ENCODE measurements around the gene EPHA4.

Gene EPHA4

GRCh38 chr2:221567231-221567760, 4.8 kb downstream of the EPHA4 start:
- H3K4me3 ChIP-seq (ENCODE audit: low read depth in 1 of 5, low read length in 5 of 5), result no peak overlapping the region
- H3K27ac ChIP-seq (ENCODE audit: low read depth, low read length), result no peak overlapping the region
- H3K4me1 ChIP-seq (ENCODE audit: control insufficient read depth in 5 of 5, insufficient read depth in 5 of 5, low read length in 5 of 5), result peaks cover 0 to 34% (median 23%) of the 10 kb centered on the region in 5 donors

GRCh38 chr2:221563270-221563985, 8.7 kb downstream of the EPHA4 start:
- no peaks in the 10 kb centered on the region for H3K27me3 ChIP-seq (ENCODE audit: control insufficient read depth in 5 of 5, insufficient read depth in 4 of 5, low read length in 5 of 5)
- H3K9me3 ChIP-seq (ENCODE audit: control insufficient read depth in 5 of 5, low read length in 5 of 5), result no peaks in the 10 kb centered on the region
- H3K4me1 ChIP-seq (ENCODE audit: control insufficient read depth in 5 of 5, insufficient read depth in 5 of 5, low read length in 5 of 5), result peaks cover 0 to 16% (median 3%) of the 10 kb centered on the region in 5 donors
- H3K36me3 ChIP-seq (ENCODE audit: control insufficient read depth in 5 of 5, insufficient read depth in 5 of 5, low read length in 5 of 5), result peaks cover 0 to 6% (median 0%) of the 10 kb centered on the region in 5 donors
- no peak overlapping the region for H3K4me3 ChIP-seq (ENCODE audit: low read depth in 1 of 5, low read length in 5 of 5)
- H3K9ac ChIP-seq (ENCODE audit: low read length in 5 of 5), result no peak overlapping the region
- H3K27ac ChIP-seq (ENCODE audit: low read depth, low read length), result no peak overlapping the region

More at GRCh38 chr2:221567231-221567760, 4.8 kb downstream of the EPHA4 start:
- peaks cover 2 to 7% (median 3%) of the 10 kb centered on the region in 5 donors for H3K27me3 ChIP-seq (ENCODE audit: control insufficient read depth in 5 of 5, insufficient read depth in 4 of 5, low read length in 5 of 5)
- H3K9me3 ChIP-seq (ENCODE audit: control insufficient read depth in 5 of 5, low read length in 5 of 5), result no peaks in the 10 kb centered on the region
- peaks cover 0 to 6% (median 0%) of the 10 kb centered on the region in 5 donors for H3K36me3 ChIP-seq (ENCODE audit: control insufficient read depth in 5 of 5, insufficient read depth in 5 of 5, low read length in 5 of 5)
- H3K9ac ChIP-seq (ENCODE audit: low read length in 5 of 5), result no peak overlapping the region

- H3K4me3 ChIP-seq (ENCODE audit: low read depth in 1 of 5, low read length in 5 of 5), result no peak overlapping the region
- peaks cover 0 to 6% (median 0%) of the 10 kb centered on the region in 5 donors for H3K36me3 ChIP-seq (ENCODE audit: control insufficient read depth in 5 of 5, insufficient read depth in 5 of 5, low read length in 5 of 5)
- H3K9me3 ChIP-seq (ENCODE audit: control insufficient read depth in 5 of 5, low read length in 5 of 5), result no peaks in the 10 kb centered on the region
- peaks cover 0 to 13% (median 0%) of the 10 kb centered on the region in 5 donors for H3K4me1 ChIP-seq (ENCODE audit: control insufficient read depth in 5 of 5, insufficient read depth in 5 of 5, low read length in 5 of 5)
- H3K27me3 ChIP-seq (ENCODE audit: control insufficient read depth in 5 of 5, insufficient read depth in 4 of 5, low read length in 5 of 5), result no peaks in the 10 kb centered on the region
- no peak overlapping the region for H3K9ac ChIP-seq (ENCODE audit: low read length in 5 of 5)
- H3K27ac ChIP-seq (ENCODE audit: low read depth, low read length), result no peak overlapping the region
Measured at GRCh38 chr2:221562226-221562625, 9.9 kb downstream of the EPHA4 start.

- H3K4me1 ChIP-seq (ENCODE audit: control insufficient read depth in 5 of 5, insufficient read depth in 5 of 5, low read length in 5 of 5), result peaks cover 0 to 10% (median 0%) of the 10 kb centered on the region in 5 donors
- no peak overlapping the region for H3K27ac ChIP-seq (ENCODE audit: low read depth, low read length)
- H3K4me3 ChIP-seq (ENCODE audit: low read depth in 1 of 5, low read length in 5 of 5), result no peak overlapping the region
- H3K9me3 ChIP-seq (ENCODE audit: control insufficient read depth in 5 of 5, low read length in 5 of 5), result no peaks in the 10 kb centered on the region
- H3K36me3 ChIP-seq (ENCODE audit: control insufficient read depth in 5 of 5, insufficient read depth in 5 of 5, low read length in 5 of 5), result peaks cover 0 to 6% (median 0%) of the 10 kb centered on the region in 5 donors
- no peak overlapping the region for H3K9ac ChIP-seq (ENCODE audit: low read length in 5 of 5)
- no peaks in the 10 kb centered on the region for H3K27me3 ChIP-seq (ENCODE audit: control insufficient read depth in 5 of 5, insufficient read depth in 4 of 5, low read length in 5 of 5)
Measured at GRCh38 chr2:221561770-221562169, 10.3 kb downstream of the EPHA4 start.

- H3K27me3 ChIP-seq (ENCODE audit: control insufficient read depth in 5 of 5, insufficient read depth in 4 of 5, low read length in 5 of 5), result no peaks in the 10 kb centered on the region
- no peaks in the 10 kb centered on the region for H3K9me3 ChIP-seq (ENCODE audit: control insufficient read depth in 5 of 5, low read length in 5 of 5)
- H3K9ac ChIP-seq (ENCODE audit: low read length in 5 of 5), result no peak overlapping the region
- H3K4me1 ChIP-seq (ENCODE audit: control insufficient read depth in 5 of 5, insufficient read depth in 5 of 5, low read length in 5 of 5), result peaks cover 0 to 17% (median 5%) of the 10 kb centered on the region in 5 donors
- peaks cover 0 to 6% (median 0%) of the 10 kb centered on the region in 5 donors for H3K36me3 ChIP-seq (ENCODE audit: control insufficient read depth in 5 of 5, insufficient read depth in 5 of 5, low read length in 5 of 5)
- no peak overlapping the region for H3K27ac ChIP-seq (ENCODE audit: low read depth, low read length)
- H3K4me3 ChIP-seq (ENCODE audit: low read depth in 1 of 5, low read length in 5 of 5), result no peak overlapping the region
Measured at GRCh38 chr2:221559991-221560390, 12.1 kb downstream of the EPHA4 start.

GRCh38 chr2:221558107-221558506, 14.0 kb downstream of the EPHA4 start:
- Histone ChIP-seq H3K4me3 (ENCODE audit: low read depth in 1 of 5, low read length in 5 of 5) (no peak overlapping the region), H3K9ac (ENCODE audit: low read length in 5 of 5) (no peak overlapping the region), H3K9me3 (ENCODE audit: control insufficient read depth in 5 of 5, low read length in 5 of 5) (no peaks in the 10 kb centered on the region), H3K36me3 (ENCODE audit: control insufficient read depth in 5 of 5, insufficient read depth in 5 of 5, low read length in 5 of 5) (peaks cover 0 to under 1% (median 0%) of the 10 kb centered on the region in 5 donors), H3K27me3 (ENCODE audit: control insufficient read depth in 5 of 5, insufficient read depth in 4 of 5, low read length in 5 of 5) (no peaks in the 10 kb centered on the region), H3K27ac (ENCODE audit: low read depth, low read length) (no peak overlapping the region), H3K4me1 (ENCODE audit: control insufficient read depth in 5 of 5, insufficient read depth in 5 of 5, low read length in 5 of 5) (peaks cover 0 to 13% (median 11%) of the 10 kb centered on the region in 5 donors)

- no peaks in the 10 kb centered on the region for H3K36me3 ChIP-seq (ENCODE audit: control insufficient read depth in 5 of 5, insufficient read depth in 5 of 5, low read length in 5 of 5)
- no peaks in the 10 kb centered on the region for H3K9me3 ChIP-seq (ENCODE audit: control insufficient read depth in 5 of 5, low read length in 5 of 5)
- H3K9ac ChIP-seq (ENCODE audit: low read length in 5 of 5), result no peak overlapping the region
- H3K27me3 ChIP-seq (ENCODE audit: control insufficient read depth in 5 of 5, insufficient read depth in 4 of 5, low read length in 5 of 5), result no peaks in the 10 kb centered on the region
- H3K4me1 ChIP-seq (ENCODE audit: control insufficient read depth in 5 of 5, insufficient read depth in 5 of 5, low read length in 5 of 5), result peaks cover 0 to 13% (median 11%) of the 10 kb centered on the region in 5 donors
- H3K27ac ChIP-seq (ENCODE audit: low read depth, low read length), result no peak overlapping the region
- H3K4me3 ChIP-seq (ENCODE audit: low read depth in 1 of 5, low read length in 5 of 5), result peak overlapping the region in 1 of 5 donors; percentile 3
Measured at GRCh38 chr2:221555494-221555846, 16.6 kb downstream of the EPHA4 start.

- Histone ChIP-seq H3K4me3 (ENCODE audit: low read depth in 1 of 5, low read length in 5 of 5) (peak overlapping the region in 1 of 5 donors; percentile 3), H3K9me3 (ENCODE audit: control insufficient read depth in 5 of 5, low read length in 5 of 5) (no peaks in the 10 kb centered on the region), H3K9ac (ENCODE audit: low read length in 5 of 5) (peak overlapping the region in 1 of 5 donors; percentile 24), H3K27ac (ENCODE audit: low read depth, low read length) (no peak overlapping the region), H3K27me3 (ENCODE audit: control insufficient read depth in 5 of 5, insufficient read depth in 4 of 5, low read length in 5 of 5) (no peaks in the 10 kb centered on the region), H3K4me1 (ENCODE audit: control insufficient read depth in 5 of 5, insufficient read depth in 5 of 5, low read length in 5 of 5) (peaks cover 0 to 12% (median 11%) of the 10 kb centered on the region in 5 donors), H3K36me3 (ENCODE audit: control insufficient read depth in 5 of 5, insufficient read depth in 5 of 5, low read length in 5 of 5) (no peaks in the 10 kb centered on the region)
Measured at GRCh38 chr2:221554769-221555493, 17.2 kb downstream of the EPHA4 start.

GRCh38 chr2:221553333-221553732, 18.8 kb downstream of the EPHA4 start:
- Histone ChIP-seq H3K9me3 (ENCODE audit: control insufficient read depth in 5 of 5, low read length in 5 of 5) (no peaks in the 10 kb centered on the region), H3K27me3 (ENCODE audit: control insufficient read depth in 5 of 5, insufficient read depth in 4 of 5, low read length in 5 of 5) (no peaks in the 10 kb centered on the region), H3K4me3 (ENCODE audit: low read depth in 1 of 5, low read length in 5 of 5) (no peak overlapping the region), H3K9ac (ENCODE audit: low read length in 5 of 5) (no peak overlapping the region), H3K4me1 (ENCODE audit: control insufficient read depth in 5 of 5, insufficient read depth in 5 of 5, low read length in 5 of 5) (peaks cover 0 to 12% (median 11%) of the 10 kb centered on the region in 5 donors), H3K36me3 (ENCODE audit: control insufficient read depth in 5 of 5, insufficient read depth in 5 of 5, low read length in 5 of 5) (no peaks in the 10 kb centered on the region), H3K27ac (ENCODE audit: low read depth, low read length) (no peak overlapping the region)

- Histone ChIP-seq H3K4me1 (ENCODE audit: control insufficient read depth in 5 of 5, insufficient read depth in 5 of 5, low read length in 5 of 5) (peaks cover 0 to 12% (median 11%) of the 10 kb centered on the region in 5 donors), H3K27ac (ENCODE audit: low read depth, low read length) (no peak overlapping the region), H3K9ac (ENCODE audit: low read length in 5 of 5) (no peak overlapping the region), H3K36me3 (ENCODE audit: control insufficient read depth in 5 of 5, insufficient read depth in 5 of 5, low read length in 5 of 5) (no peaks in the 10 kb centered on the region), H3K4me3 (ENCODE audit: low read depth in 1 of 5, low read length in 5 of 5) (no peak overlapping the region), H3K9me3 (ENCODE audit: control insufficient read depth in 5 of 5, low read length in 5 of 5) (no peaks in the 10 kb centered on the region), H3K27me3 (ENCODE audit: control insufficient read depth in 5 of 5, insufficient read depth in 4 of 5, low read length in 5 of 5) (no peaks in the 10 kb centered on the region)
Measured at GRCh38 chr2:221552291-221552690, 19.8 kb downstream of the EPHA4 start.

Data from subcutaneous abdominal adipose tissue (tissue), 5 donors.